WTC11 (cell line): ENCODE data around the gene PCK2. TPM values are rescaled to one million over a fixed set of nuclear protein-coding genes. Genes with fewer than 3 reads are reported as not detected.

Experiments used
- ATAC-seq: fragments of 200-7000 bp; cut with Tn5 transposase; 2 replicates; pipeline ENCODE4 v1.10.0; 2021; ENCODE audit warnings: mild to moderate bottlenecking, moderate library complexity
- CTCF ChIA-PET: fragments of 300-600 bp; sonication (Branson Sonifier 250); formaldehyde crosslinking; loops from one replicate; lab custom pipeline; 2021; ENCODE audit warnings: antibody characterized with exemption; lab: Charles Lee
- POLR2A ChIA-PET: fragments of 350-600 bp; sonication (Branson Sonifier 250); formaldehyde crosslinking; loops from one replicate; lab custom pipeline; 2021; ENCODE audit warnings: antibody characterized with exemption; lab: Charles Lee
- DNase-seq: peaks from one replicate; pipeline ENCODE4 v3.0.0; 2021; ENCODE audit warnings: low spot score
- H3K27ac Mint-ChIP-seq: 2 replicates; pipeline ENCODE4 v1.8.0; 2021; ENCODE audit warnings: mixed read lengths
- H3K27me3 Mint-ChIP-seq: 2 replicates; pipeline ENCODE4 v1.8.0; 2021; ENCODE audit warnings: low read depth, mild to moderate bottlenecking, moderate library complexity, mixed read lengths
- H3K36me3 Mint-ChIP-seq: 2 replicates; pipeline ENCODE4 v1.8.0; 2021; ENCODE audit warnings: mixed read lengths
- H3K4me1 Mint-ChIP-seq: 2 replicates; pipeline ENCODE4 v1.8.0; 2022; ENCODE audit warnings: mixed read lengths
- H3K4me3 Mint-ChIP-seq: 2 replicates; pipeline ENCODE4 v1.8.0; 2021; ENCODE audit warnings: mild to moderate bottlenecking, moderate library complexity, mixed read lengths
- H3K9me3 Mint-ChIP-seq: 2 replicates; pipeline ENCODE4 v1.8.0; 2021; ENCODE audit warnings: mixed read lengths
- ATF2 ChIP-seq: sonication (generic); formaldehyde crosslinking; IDR thresholded peaks from 2 replicates; pipeline ENCODE4 v1.8.1; 2022; ENCODE audit warnings: low read depth, missing genetic modification reagents, borderline replicate concordance
- CDX4 ChIP-seq: fragments of 250-450 bp; sonication (Bioruptor Pico); IDR thresholded peaks from 2 replicates; pipeline ENCODE4 v1.9.0; 2021; ENCODE audit warnings: moderate library complexity, mild to moderate bottlenecking, inconsistent platforms, borderline replicate concordance
- CTCF ChIP-seq: fragments of 200-600 bp; IDR thresholded peaks from 2 replicates; pipeline ENCODE4 v1.8.0; 2022; ENCODE audit warnings: antibody characterized with exemption
- E2F5 ChIP-seq: sonication (generic); formaldehyde crosslinking; IDR thresholded peaks from 2 replicates; pipeline ENCODE4 v1.8.1; 2022; ENCODE audit warnings: mild to moderate bottlenecking, moderate library complexity, missing genetic modification reagents
- ETV6 ChIP-seq: sonication (generic); formaldehyde crosslinking; IDR thresholded peaks from 2 replicates; pipeline ENCODE4 v1.8.1; 2022; ENCODE audit warnings: mild to moderate bottlenecking, missing genetic modification reagents
- FOXJ3 ChIP-seq: sonication (generic); formaldehyde crosslinking; IDR thresholded peaks from 2 replicates; pipeline ENCODE4 v1.9.0; 2021; ENCODE audit warnings: missing genetic modification reagents, mild to moderate bottlenecking, borderline replicate concordance
- FOXP1 ChIP-seq: sonication (generic); formaldehyde crosslinking; IDR thresholded peaks from 2 replicates; pipeline ENCODE4 v1.8.0; 2022; ENCODE audit warnings: missing genetic modification reagents, mild to moderate bottlenecking, moderate library complexity, borderline replicate concordance
- FOXP4 ChIP-seq: sonication (generic); formaldehyde crosslinking; IDR thresholded peaks from 2 replicates; pipeline ENCODE4 v1.8.0; 2022; ENCODE audit warnings: mild to moderate bottlenecking, missing genetic modification reagents
- JUN ChIP-seq: sonication (generic); formaldehyde crosslinking; IDR thresholded peaks from 2 replicates; pipeline ENCODE4 v1.8.0; 2023; ENCODE audit warnings: mild to moderate bottlenecking, missing genetic modification reagents
- MAX ChIP-seq: sonication (generic); formaldehyde crosslinking; IDR thresholded peaks from 2 replicates; pipeline ENCODE4 v1.8.0; 2022; ENCODE audit warnings: mild to moderate bottlenecking, missing genetic modification reagents
- MXD4 ChIP-seq: fragments of 250-450 bp; sonication (Bioruptor Pico); IDR thresholded peaks from 2 replicates; pipeline ENCODE4 v1.8.0; 2021; ENCODE audit warnings: mild to moderate bottlenecking, moderate library complexity, borderline replicate concordance
- NFATC4 ChIP-seq: fragments of 250-450 bp; sonication (Bioruptor Pico); IDR thresholded peaks from 2 replicates; pipeline ENCODE4 v1.9.0; 2021; ENCODE audit warnings: mild to moderate bottlenecking
- NFYB ChIP-seq: sonication (generic); formaldehyde crosslinking; conservative IDR thresholded peaks from 2 replicates; pipeline ENCODE4 v1.8.0; 2022; ENCODE audit warnings: low read depth, missing genetic modification reagents
- PRDM15 ChIP-seq: sonication (generic); formaldehyde crosslinking; IDR thresholded peaks from 2 replicates; pipeline ENCODE4 v1.8.0; 2022; ENCODE audit warnings: missing genetic modification reagents
- SMAD4 ChIP-seq: sonication (generic); formaldehyde crosslinking; IDR thresholded peaks from 2 replicates; pipeline ENCODE4 v1.8.0; 2022; ENCODE audit warnings: mild to moderate bottlenecking, missing genetic modification reagents
- SP1 ChIP-seq: sonication (generic); formaldehyde crosslinking; conservative IDR thresholded peaks from 2 replicates; pipeline ENCODE4 v1.8.1; 2022; ENCODE audit warnings: missing genetic modification reagents
- TEAD1 ChIP-seq: sonication (generic); formaldehyde crosslinking; IDR thresholded peaks from 2 replicates; pipeline ENCODE4 v1.8.0; 2022; ENCODE audit warnings: mild to moderate bottlenecking, missing genetic modification reagents
- USF2 ChIP-seq: sonication (generic); formaldehyde crosslinking; IDR thresholded peaks from 2 replicates; pipeline ENCODE4 v1.8.1; 2023; ENCODE audit warnings: mild to moderate bottlenecking, missing genetic modification reagents, moderate library complexity
- ZNF121 ChIP-seq: sonication (generic); formaldehyde crosslinking; IDR thresholded peaks from 2 replicates; pipeline ENCODE4 v1.8.0; 2023; ENCODE audit warnings: missing genetic modification reagents
- ZNF671 ChIP-seq: fragments of 250-450 bp; sonication (Bioruptor Pico); IDR thresholded peaks from 2 replicates; pipeline ENCODE4 v1.8.0; 2021; ENCODE audit warnings: mild to moderate bottlenecking
- total RNA-seq: library from RNA; stranded (reverse); gene quantifications from 3 replicates; pipeline ENCODE4 v1.2.3, GENCODE V29; 2021

The PCK2 gene
- total RNA-seq, 1 experiment from 2014 or later = 67.0 TPM

- no peak for TF ChIP-seq FOXP4
- no peak for TF ChIP-seq ATF2 (CRISPR knock-in tag)
- TF ChIP-seq, all 79 proteins: peak for 0
Measured at GRCh38 chr14:24082411-24083080, 11.6 kb upstream of the PCK2 start (continued).

GRCh38 chr14:24083462-24083861, 10.6 kb upstream of the PCK2 start:
- no peaks in the 10 kb centered on the region for H3K36me3 Mint-ChIP-seq
- H3K27me3 Mint-ChIP-seq = peaks cover 26% of the 10 kb centered on the region
- no peak for ATAC-seq
- TF ChIP-seq E2F5 (CRISPR knock-in tag) = no peak
- no peak for TF ChIP-seq ETV6 (CRISPR knock-in tag)
- TF ChIP-seq FOXP1 (CRISPR knock-in tag) = no peak
- TF ChIP-seq CTCF = no peak
- TF ChIP-seq CDX4 (CRISPR knock-in tag) = no peak
- no peak for DNase-seq
- no peak overlapping the region for H3K4me3 Mint-ChIP-seq
- CTCF ChIA-PET = no interaction called here
- POLR2A ChIA-PET = interaction anchor here (2.9 to 4.4 kb wide), 2 partner anchors 9 to 63 kb away, joined by 9 to 67 read pairs; partner anchors contain the start of genes PCK2 and PSME2
- no peak overlapping the region for H3K27ac Mint-ChIP-seq
- peaks cover 27% of the 10 kb centered on the region for H3K4me1 Mint-ChIP-seq
- H3K9me3 Mint-ChIP-seq = no peaks in the 10 kb centered on the region

GRCh38 chr14:24084440-24084839, 9.7 kb upstream of the PCK2 start:
- H3K36me3 Mint-ChIP-seq = no peaks in the 10 kb centered on the region

GRCh38 chr14:24085215-24085614, 8.9 kb upstream of the PCK2 start:
- Mint-ChIP-seq H3K27ac (no peak overlapping the region), H3K27me3 (peaks cover 25% of the 10 kb centered on the region), H3K4me1 (peaks cover 19% of the 10 kb centered on the region), H3K4me3 (no peak overlapping the region), H3K36me3 (no peaks in the 10 kb centered on the region), H3K9me3 (no peaks in the 10 kb centered on the region)
- no peak for ATAC-seq
- no peak for DNase-seq
- ChIA-PET CTCF (interaction anchor here (1.2 to 2.7 kb wide), 3 partner anchors 24 to 76 kb away, joined by 3 to 17 read pairs (median 7); partner anchors contain the start of gene IRF9), POLR2A (interaction anchor here (0.6 kb wide), 1 partner anchor 9 kb away, joined by 3 read pairs; the partner anchor contains the start of gene PCK2)
- TF ChIP-seq FOXP1 (CRISPR knock-in tag) (no peak), ZNF671 (CRISPR knock-in tag) (no peak), JUN (CRISPR knock-in tag) (no peak), ZNF121 (no peak), NFYB (CRISPR knock-in tag) (no peak), PRDM15 (CRISPR knock-in tag) (no peak), USF2 (no peak), TEAD1 (no peak)

More at GRCh38 chr14:24084440-24084839, 9.7 kb upstream of the PCK2 start:
- ChIA-PET CTCF (interaction anchor here (1.2 to 2.7 kb wide), 3 partner anchors 24 to 77 kb away, joined by 3 to 17 read pairs (median 7); partner anchors contain the start of gene IRF9), POLR2A (no interaction called here)
- Mint-ChIP-seq H3K4me1 (peaks cover 21% of the 10 kb centered on the region), H3K27ac (no peak overlapping the region), H3K27me3 (peaks cover 26% of the 10 kb centered on the region), H3K9me3 (no peaks in the 10 kb centered on the region), H3K4me3 (no peak overlapping the region)
- DNase-seq (no peak), ATAC-seq (no peak)
- no peak for TF ChIP-seq SMAD4 (CRISPR knock-in tag)
- TF ChIP-seq ZNF121 = no peak
- no peak for TF ChIP-seq MXD4 (CRISPR knock-in tag)
- TF ChIP-seq NFATC4 (CRISPR knock-in tag) = no peak
- TF ChIP-seq MAX (CRISPR knock-in tag) = no peak
- no peak for TF ChIP-seq SP1 (CRISPR knock-in tag)
- no peak for TF ChIP-seq FOXJ3 (CRISPR knock-in tag)
